ENCODE measurements around the gene LRRTM4.

DNA sequence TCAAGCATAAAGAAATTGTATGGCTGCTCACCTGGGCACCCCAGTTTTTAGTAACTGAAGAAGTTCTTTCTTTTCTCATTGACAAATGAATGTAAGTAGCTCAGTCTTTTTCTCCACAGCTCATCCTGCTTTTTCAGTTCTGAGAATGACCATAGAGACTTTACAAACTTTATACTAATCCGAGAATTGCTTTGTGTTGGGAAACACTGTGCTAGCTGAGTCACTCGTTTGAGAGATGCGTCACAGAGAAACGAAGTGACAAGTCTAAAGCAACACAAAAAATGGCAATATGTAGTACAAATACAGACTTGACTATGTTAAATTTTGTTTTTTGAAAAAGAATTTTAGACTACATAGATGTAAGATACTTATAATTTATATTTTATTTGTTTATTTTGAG is 9.0 kb downstream of the LRRTM4 start:
- TF ChIP-seq, protein P1, sequence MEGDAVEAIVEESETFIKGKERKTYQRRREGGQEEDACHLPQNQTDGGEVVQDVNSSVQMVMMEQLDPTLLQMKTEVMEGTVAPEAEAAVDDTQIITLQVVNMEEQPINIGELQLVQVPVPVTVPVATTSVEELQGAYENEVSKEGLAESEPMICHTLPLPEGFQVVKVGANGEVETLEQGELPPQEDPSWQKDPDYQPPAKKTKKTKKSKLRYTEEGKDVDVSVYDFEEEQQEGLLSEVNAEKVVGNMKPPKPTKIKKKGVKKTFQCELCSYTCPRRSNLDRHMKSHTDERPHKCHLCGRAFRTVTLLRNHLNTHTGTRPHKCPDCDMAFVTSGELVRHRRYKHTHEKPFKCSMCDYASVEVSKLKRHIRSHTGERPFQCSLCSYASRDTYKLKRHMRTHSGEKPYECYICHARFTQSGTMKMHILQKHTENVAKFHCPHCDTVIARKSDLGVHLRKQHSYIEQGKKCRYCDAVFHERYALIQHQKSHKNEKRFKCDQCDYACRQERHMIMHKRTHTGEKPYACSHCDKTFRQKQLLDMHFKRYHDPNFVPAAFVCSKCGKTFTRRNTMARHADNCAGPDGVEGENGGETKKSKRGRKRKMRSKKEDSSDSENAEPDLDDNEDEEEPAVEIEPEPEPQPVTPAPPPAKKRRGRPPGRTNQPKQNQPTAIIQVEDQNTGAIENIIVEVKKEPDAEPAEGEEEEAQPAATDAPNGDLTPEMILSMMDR (IDR thresholded peaks at IDR 0.05), result no peak
- no peak for TF ChIP-seq POLR2A (IDR thresholded peaks at IDR 0.05)
